Uterus (tissue), 4 donors: ENCODE results near the gene GP5. TPM values are rescaled to one million over a fixed set of nuclear protein-coding genes. Genes with fewer than 3 reads are reported as not detected.

Experiments
- DNase-seq, 2 donors: peaks; one replicate each; pipeline ENCODE4 v3.0.0-alpha.2; 2019 to 2020
- H3K27ac ChIP-seq, 2 donors: fragments of 200-600 bp; sonication (generic); 1 replicate in 1 of 2; 2 replicates in 1 of 2; pipeline ENCODE4 v1.5.1; 2016 to 2018
- H3K27me3 ChIP-seq, 2 donors: fragments of 200-600 bp; sonication (generic); one replicate each; pipeline ENCODE4 v1.5.1; 2018 to 2019; ENCODE audit warnings: control low read depth in 1 of 2
- H3K36me3 ChIP-seq, 2 donors: fragments of 200-600 bp; sonication (generic); one replicate each; pipeline ENCODE4 v1.5.1; 2019; ENCODE audit warnings: control low read depth in 1 of 2
- H3K4me1 ChIP-seq, 2 donors: fragments of 200-600 bp; sonication (generic); one replicate each; pipeline ENCODE4 v1.5.1; 2018 to 2019; ENCODE audit warnings: control low read depth in 1 of 2
- H3K4me3 ChIP-seq, 2 donors: fragments of 200-600 bp; sonication (generic); 1 replicate in 1 of 2; 2 replicates in 1 of 2; pipeline ENCODE4 v1.5.1; 2018 to 2019; ENCODE audit warnings: mild to moderate bottlenecking in 1 of 2
- H3K9me3 ChIP-seq, 2 donors: fragments of 200-600 bp; sonication (generic); one replicate each; pipeline ENCODE4 v1.5.1; 2019; ENCODE audit warnings: control low read depth in 1 of 2
- POLR2A ChIP-seq, 2 donors: fragments of 450-650 bp; IDR thresholded peaks; one replicate each; pipeline ENCODE4 v1.6.1; 2016; ENCODE audit warnings: antibody characterized with exemption in 2 of 2, mild to moderate bottlenecking in 1 of 2, moderate library complexity in 1 of 2
- intact Hi-C: fragments of 100-400 bp; cut with DNase I; formaldehyde crosslinking; loops from one replicate; pipeline ENCODE4 v1.15.1; 2023; ENCODE audit warnings: low total_unique reads
- total RNA-seq, 4 donors: library from RNA; depleted of rRNA in 3 of 4; stranded (reverse); fragments of >200 nt in 3 of 4; gene quantifications; one replicate each; pipeline versions ENCODE4 v1.1.0 to v1.2.4, GENCODE V29; 2014 to 2023
- TF ChIP-seq, protein P1 (sequence below), 4 experiments: fragments of 200-600 bp in 2 of 4; fragments of 450-650 bp in 2 of 4; sonication (generic) in 2 of 4; IDR thresholded peaks; one replicate each; pipeline ENCODE4 v1.5.1; 2016 to 2019; ENCODE audit warnings: antibody characterized with exemption in 4 of 4, mild to moderate bottlenecking in 2 of 4, moderate library complexity in 1 of 4
- donor health status: DM: yes; HTN: yes; CAD: no.

The GP5 gene
- total RNA-seq, 4 donors from 2014 or later: 0.24 to 0.41 TPM; not detected in 2

DNA sequence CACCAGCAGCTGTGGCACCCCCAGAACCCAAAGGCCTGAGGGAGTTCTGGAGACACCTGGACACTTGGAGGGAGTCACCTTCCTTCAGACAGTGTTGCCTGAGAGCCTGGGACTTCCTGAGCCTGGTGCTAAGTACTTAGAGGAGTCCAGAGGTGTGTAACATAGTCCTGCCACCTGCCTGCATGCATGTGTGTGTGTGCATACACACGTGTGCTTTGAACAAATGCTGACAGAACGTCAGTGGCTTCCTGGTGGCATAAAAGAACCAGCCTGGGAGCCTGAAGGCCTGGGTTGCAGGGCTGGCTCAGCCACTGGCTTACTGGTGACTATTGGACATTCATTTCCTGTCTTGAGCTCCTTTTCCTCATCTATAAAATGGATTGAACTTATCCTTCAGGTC is 44.8 kb downstream of the GP5 start:
- Histone ChIP-seq H3K4me3 (no peak overlapping the region), H3K9me3 (no peaks in the 10 kb centered on the region), H3K36me3 (no peaks in the 10 kb centered on the region), H3K4me1 (no peaks in the 10 kb centered on the region), H3K27ac (no peak overlapping the region), H3K27me3 (no peaks in the 10 kb centered on the region)
- TF ChIP-seq, protein P1, sequence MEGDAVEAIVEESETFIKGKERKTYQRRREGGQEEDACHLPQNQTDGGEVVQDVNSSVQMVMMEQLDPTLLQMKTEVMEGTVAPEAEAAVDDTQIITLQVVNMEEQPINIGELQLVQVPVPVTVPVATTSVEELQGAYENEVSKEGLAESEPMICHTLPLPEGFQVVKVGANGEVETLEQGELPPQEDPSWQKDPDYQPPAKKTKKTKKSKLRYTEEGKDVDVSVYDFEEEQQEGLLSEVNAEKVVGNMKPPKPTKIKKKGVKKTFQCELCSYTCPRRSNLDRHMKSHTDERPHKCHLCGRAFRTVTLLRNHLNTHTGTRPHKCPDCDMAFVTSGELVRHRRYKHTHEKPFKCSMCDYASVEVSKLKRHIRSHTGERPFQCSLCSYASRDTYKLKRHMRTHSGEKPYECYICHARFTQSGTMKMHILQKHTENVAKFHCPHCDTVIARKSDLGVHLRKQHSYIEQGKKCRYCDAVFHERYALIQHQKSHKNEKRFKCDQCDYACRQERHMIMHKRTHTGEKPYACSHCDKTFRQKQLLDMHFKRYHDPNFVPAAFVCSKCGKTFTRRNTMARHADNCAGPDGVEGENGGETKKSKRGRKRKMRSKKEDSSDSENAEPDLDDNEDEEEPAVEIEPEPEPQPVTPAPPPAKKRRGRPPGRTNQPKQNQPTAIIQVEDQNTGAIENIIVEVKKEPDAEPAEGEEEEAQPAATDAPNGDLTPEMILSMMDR (IDR thresholded peaks at IDR 0.05): no peak
- no peak for TF ChIP-seq POLR2A (IDR thresholded peaks at IDR 0.05)
- DNase-seq: no peak
- intact Hi-C loops: no loop called here

DNA sequence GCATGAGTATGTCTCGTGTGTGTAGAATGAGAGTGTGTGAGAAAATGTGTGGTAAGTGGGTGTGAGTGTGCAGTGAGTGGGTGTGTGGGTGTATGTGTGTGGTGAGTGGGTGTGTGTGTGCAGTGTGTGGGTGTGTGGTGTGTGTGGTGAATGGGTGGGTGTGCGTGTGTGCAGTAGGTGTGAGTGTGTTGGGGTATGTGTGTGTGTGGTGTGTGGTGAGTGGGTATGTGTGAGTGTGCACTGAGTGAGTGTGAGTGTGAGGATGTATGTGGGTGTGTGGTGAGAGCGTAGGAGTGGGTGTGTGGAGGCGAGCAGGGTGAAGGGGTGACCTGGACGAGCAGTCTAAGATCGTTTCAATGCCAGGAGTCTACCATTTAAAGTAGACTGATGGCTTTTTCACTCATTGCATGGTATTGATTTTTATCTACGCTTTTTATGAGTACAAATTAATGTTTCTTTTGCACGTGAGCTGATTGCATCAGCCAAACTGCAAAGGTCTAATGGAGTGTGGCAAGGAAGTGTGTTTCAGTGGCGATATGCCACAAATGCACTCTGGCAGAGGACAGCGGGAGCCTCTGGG is 46.3 kb downstream of the GP5 start:
- intact Hi-C loops: no loop called here
- H3K4me3 ChIP-seq: no peak overlapping the region
- DNase-seq: no peak
- TF ChIP-seq, protein P1 (IDR thresholded peaks at IDR 0.05): no peak
- no peak for TF ChIP-seq POLR2A (IDR thresholded peaks at IDR 0.05)
- H3K9me3 ChIP-seq: no peaks in the 10 kb centered on the region
- H3K36me3 ChIP-seq: no peaks in the 10 kb centered on the region
- no peak overlapping the region for H3K27ac ChIP-seq
- no peaks in the 10 kb centered on the region for H3K27me3 ChIP-seq
- no peaks in the 10 kb centered on the region for H3K4me1 ChIP-seq

DNA sequence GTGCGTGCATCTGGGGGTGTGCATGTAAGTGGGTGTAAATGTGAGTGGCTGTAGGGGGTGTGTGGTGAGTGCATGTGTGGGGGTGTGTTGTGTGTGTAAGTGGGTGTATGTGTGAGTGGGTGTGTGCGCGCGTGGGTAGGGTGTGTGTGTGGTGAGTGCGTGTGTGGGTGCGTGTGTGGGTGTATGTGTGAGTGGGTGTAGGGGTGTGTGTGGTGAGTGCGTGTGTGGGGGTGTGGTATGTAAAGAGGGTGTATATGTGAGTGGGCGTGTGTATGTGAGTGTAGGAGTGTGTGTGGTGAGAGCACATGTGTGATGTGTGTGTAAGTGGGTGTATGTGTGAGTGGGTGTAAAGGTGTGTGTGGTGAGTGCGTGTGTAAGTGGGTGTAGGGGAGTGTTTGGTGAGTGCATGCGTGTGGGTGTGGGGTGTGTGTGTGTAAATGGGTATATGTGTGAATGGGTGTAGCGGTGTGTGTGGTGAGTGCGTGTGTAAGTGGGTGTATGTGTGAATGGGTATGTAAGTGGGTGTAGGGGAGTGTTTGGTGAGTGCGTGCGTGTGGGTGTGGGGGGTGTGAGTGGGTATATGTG is 47.0 kb downstream of the GP5 start:
- no peak for DNase-seq
- intact Hi-C loops: no loop called here
- H3K27me3 ChIP-seq: no peaks in the 10 kb centered on the region
- no peaks in the 10 kb centered on the region for H3K36me3 ChIP-seq
- no peaks in the 10 kb centered on the region for H3K4me1 ChIP-seq
- H3K27ac ChIP-seq: no peak overlapping the region
- H3K9me3 ChIP-seq: no peaks in the 10 kb centered on the region
- no peak overlapping the region for H3K4me3 ChIP-seq
- TF ChIP-seq, protein P1 (IDR thresholded peaks at IDR 0.05): no peak
- TF ChIP-seq POLR2A (IDR thresholded peaks at IDR 0.05): no peak

DNA sequence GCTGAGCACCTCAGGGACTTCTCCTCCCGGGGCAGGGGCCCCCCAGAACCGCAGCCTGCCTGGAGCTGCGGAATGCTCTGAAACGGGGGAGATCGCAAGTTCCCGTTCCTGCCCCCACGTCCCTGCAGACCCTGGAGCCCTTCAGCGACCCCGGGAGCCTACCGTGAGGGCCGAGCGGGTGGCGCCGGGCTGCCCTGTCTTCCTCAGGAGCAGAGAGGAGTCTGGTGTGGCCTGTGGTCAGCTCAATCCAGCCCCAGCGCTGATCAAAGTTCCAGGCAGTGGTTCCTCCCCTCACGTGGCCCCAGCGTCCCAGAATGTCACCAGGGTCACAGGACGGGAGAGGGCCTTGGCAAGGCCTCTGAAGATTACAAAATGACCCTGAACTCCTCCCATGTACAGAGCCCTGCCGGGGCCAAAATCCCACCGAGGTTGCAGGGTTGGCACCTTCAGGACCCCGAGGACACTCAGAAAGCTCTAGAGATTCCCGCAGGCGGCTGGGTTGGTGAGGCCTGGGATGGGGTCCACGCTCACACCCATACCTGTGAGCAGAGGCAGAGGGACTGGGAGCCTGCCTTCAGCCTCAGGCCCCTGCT is 47.9 kb downstream of the GP5 start, which contains the start of gene CPN2:
CPN2 (minus strand) TSS at position 249 of the 593 bp plus-strand sequence. CDS start 8,626 bp downstream, outside the sequence.
- intact Hi-C loops: no loop called here
- Histone ChIP-seq H3K4me1 (no peaks in the 10 kb centered on the region), H3K4me3 (no peak within 1 kb of the TSS), H3K27ac (no peak within 1 kb of the TSS), H3K36me3 (no peaks in the 10 kb centered on the region), H3K9me3 (no peaks in the 10 kb centered on the region), H3K27me3 (no peaks in the 10 kb centered on the region)
- no peak for TF ChIP-seq POLR2A (IDR thresholded peaks at IDR 0.05)
- TF ChIP-seq, protein P1 (IDR thresholded peaks at IDR 0.05): no peak
- DNase-seq: no peak

DNA sequence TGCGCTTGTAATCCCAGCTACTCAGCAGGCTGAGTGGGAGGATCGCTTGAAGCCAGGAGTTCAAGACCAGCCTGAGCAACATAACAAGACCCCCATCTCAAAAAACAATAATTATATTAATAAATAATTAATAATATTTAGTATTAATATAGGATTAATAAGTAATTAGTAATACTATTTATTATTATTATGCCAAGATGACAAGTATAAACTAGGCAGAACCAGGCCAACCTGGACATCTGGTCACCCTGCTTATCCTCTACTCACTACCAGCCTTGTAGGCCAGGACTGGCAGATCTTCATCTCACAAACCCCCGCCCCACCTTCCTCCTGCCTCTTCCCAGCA is 48.4 kb downstream of the GP5 start:
- intact Hi-C loops: no loop called here
- Histone ChIP-seq H3K9me3 (no peaks in the 10 kb centered on the region), H3K27ac (no peak overlapping the region), H3K4me1 (no peaks in the 10 kb centered on the region), H3K4me3 (no peak overlapping the region), H3K27me3 (no peaks in the 10 kb centered on the region), H3K36me3 (no peaks in the 10 kb centered on the region)
- no peak for DNase-seq
- TF ChIP-seq, protein P1 (IDR thresholded peaks at IDR 0.05): no peak
- TF ChIP-seq POLR2A (IDR thresholded peaks at IDR 0.05): no peak
